ENCODE data around the gene RNASEH2B. TPM values are rescaled to one million over a fixed set of nuclear protein-coding genes. Genes with fewer than 3 reads are reported as not detected.

The RNASEH2B gene
- total RNA-seq, 1 experiment from 2014 or later = 88.3 TPM

GRCh38 chr13:50934735-50935435, 25.3 kb downstream of the RNASEH2B start:
- DNase-seq (ENCODE audit: extremely low read depth, low read depth) = no peak

DNA sequence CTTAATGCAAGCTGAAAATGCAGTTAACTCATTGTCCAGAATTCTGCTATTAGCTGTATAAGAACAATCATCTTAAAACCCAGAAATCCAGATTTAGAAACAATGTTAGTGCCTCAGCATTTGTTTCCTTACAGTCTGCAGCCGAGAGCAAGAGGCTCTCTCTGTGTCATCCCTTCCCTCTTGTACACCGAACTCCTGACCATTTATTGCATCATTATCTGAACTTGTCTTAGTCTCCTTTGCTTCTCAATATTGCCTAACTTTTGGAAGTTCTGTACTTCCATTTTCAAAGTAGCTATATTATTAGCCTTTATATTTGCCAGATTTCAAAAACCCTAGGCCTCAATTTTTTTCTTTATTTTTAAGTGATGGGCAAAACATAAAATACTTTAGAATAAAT, 27.1 kb downstream of the RNASEH2B start:
- no peak for DNase-seq (ENCODE audit: extremely low read depth, low read depth)

GRCh38 chr13:50940509-50940908, 30.9 kb downstream of the RNASEH2B start:
- DNase-seq (ENCODE audit: extremely low read depth, low read depth) = no peak

GRCh38 chr13:50941146-50941545, 31.6 kb downstream of the RNASEH2B start:
- no peak for DNase-seq (ENCODE audit: extremely low read depth, low read depth)

DNA sequence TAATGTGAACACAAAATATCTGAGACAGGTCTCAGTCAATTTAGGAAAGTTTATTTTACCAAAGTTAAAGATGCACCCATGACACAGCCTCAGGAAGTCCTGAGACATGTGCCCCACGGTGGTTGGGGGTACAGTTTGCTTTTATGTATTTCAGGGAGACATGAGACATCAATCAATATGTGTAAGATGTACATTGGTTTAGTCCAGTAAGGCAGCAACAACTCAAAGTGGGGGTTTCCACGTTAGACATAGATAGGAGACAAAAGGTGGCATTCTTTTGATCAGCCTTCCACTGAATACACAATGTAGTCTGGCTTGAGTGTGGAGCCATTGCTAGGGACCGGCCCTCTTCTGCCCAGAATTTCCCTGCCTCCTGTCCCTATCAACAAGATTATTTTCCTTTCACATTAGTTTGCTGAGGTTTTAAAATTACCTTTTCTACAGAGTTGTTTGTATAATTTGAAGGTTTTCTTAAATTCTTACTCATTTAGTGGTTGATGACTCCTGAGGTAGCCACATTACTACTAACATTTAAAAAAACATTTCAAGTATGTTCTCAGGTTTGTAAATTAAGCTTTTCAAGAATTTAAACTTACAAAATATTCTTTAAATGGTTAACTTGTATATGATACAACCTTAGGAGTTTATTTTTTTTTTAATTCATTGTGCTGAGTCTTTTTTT, 33.2 kb downstream of the RNASEH2B start:
- no peak for DNase-seq (ENCODE audit: extremely low read depth, low read depth)

GRCh38 chr13:50945669-50946068, 36.1 kb downstream of the RNASEH2B start:
- DNase-seq (ENCODE audit: extremely low read depth, low read depth) = no peak

DNA sequence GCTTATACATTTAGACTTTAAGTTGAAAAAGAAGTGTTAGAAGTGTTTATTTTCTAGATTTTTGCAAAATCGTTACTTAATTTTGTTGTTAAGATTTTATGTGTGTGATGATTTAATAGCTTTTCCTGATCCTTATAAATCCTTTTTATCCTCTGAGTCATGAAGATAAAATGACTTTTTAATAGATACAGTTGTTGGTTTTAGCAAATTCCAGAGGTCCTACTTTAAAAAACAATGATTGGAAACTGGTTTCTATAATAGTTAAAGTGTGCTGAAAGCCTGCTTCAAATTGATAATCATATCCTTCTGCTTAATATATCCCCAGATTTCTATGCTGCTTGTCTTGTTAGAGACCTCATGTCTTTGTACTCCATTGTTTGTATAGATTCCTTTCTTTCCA, 39.0 kb downstream of the RNASEH2B start:
- DNase-seq (ENCODE audit: extremely low read depth, low read depth) = no peak

DNA sequence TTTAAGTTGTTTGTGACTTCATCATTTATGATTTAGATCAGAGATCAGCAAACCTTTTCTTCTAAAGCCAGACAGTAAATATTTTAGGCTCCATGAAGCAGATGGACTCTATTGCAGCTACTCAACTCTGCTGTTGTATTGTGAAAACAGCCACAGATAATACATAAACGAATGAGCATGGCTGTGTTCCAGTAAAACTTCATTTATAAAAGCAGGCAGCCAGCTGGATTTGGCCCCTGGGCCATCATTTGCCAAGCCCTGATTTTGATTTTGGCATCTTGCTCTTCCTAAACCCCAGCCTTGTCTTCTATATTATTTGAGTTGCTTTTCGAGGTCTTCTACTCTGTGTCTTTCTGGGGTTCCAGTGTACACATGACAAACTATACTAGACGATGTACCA, 41.3 kb downstream of the RNASEH2B start:
- DNase-seq (ENCODE audit: extremely low read depth, low read depth) = no peak

DNA sequence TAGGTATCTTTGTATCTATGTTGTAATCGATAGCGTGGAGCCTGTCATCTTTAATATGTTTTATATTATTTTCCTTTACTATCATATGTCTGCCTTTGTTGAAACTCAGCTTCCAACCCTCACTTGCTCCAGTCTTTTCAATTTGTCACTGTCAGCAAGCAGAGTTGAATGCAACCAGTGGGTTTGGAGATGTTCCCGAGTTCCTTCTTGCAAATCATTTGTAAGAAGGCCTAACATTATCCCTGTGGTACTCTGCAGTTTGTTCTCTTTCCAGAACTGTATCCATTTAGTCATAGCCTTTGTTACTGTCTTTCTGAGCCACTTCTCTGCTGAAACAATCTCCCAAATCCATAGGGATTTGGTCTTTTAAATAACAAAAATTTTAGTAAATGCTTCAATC, 41.8 kb downstream of the RNASEH2B start:
- DNase-seq (ENCODE audit: extremely low read depth, low read depth) = no peak

GRCh38 chr13:50955241-50955640, 45.6 kb downstream of the RNASEH2B start:
- no peak for DNase-seq (ENCODE audit: extremely low read depth, low read depth)

DNA sequence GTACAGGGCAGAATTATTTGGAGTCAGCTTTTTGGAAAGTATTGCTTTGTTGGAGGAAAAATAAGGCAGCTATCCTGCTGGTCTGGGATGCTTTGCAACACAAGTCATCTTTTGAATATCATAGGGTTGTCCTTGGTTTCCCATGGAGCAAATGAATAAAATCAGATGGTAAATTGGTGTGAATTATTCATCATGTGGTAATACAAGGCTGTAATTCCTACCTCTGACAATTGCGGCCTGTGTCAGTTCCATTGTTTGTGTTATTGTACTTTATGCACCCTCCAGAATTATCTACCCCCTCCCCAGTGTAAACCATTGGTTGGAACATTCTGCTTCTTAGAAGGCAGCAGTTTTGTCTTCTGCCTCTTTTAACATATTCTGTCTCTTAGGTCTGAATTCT, 46.2 kb downstream of the RNASEH2B start:
- DNase-seq (ENCODE audit: extremely low read depth, low read depth) = no peak

- no peak for DNase-seq (ENCODE audit: extremely low read depth, low read depth)
Observed at GRCh38 chr13:50957620-50958019, 48.0 kb downstream of the RNASEH2B start.

GRCh38 chr13:50969691-50970090, 60.1 kb downstream of the RNASEH2B start:
- DNase-seq (ENCODE audit: extremely low read depth, low read depth) = no peak

DNA sequence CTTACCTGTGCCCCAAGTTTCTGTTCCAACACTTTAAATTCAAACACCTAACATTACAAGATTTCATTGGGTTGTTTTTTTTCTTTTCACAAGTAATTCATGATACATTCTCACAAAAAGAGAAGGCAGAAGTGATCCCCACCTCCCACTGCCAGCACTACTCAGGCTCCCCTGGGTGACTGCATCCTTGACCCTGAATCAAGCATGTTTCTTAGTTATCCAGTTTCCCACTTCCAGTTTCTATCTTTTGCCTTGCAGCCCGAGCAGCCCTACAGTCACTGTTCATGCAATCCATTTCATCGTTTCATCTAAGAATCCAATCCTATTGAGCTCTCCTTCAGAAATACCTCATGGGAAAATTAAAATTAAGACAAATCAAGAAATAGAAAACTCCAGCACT, 61.4 kb downstream of the RNASEH2B start:
- no peak for DNase-seq (ENCODE audit: extremely low read depth, low read depth)

DNA sequence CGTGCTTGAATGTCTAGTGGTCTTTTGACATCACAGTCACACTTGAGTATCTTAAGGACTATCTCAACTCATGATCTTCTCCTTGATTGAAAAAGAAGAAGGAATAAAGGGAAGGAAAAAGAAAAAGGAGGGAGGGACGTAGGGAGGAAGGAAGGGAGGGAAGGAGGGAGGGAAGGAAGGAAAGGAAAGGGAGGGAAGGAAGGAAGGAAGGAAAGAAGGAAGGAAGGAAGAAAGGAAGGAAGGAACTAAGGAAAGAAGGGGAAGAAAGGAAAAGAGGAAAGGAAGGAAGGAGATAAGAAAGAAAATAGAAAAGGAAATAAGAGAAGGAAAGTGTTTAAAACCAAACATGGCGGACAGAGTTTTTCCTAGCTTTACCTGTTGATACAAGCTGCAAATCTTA, 64.7 kb downstream of the RNASEH2B start:
- DNase-seq (ENCODE audit: extremely low read depth, low read depth) = no peak

DNA sequence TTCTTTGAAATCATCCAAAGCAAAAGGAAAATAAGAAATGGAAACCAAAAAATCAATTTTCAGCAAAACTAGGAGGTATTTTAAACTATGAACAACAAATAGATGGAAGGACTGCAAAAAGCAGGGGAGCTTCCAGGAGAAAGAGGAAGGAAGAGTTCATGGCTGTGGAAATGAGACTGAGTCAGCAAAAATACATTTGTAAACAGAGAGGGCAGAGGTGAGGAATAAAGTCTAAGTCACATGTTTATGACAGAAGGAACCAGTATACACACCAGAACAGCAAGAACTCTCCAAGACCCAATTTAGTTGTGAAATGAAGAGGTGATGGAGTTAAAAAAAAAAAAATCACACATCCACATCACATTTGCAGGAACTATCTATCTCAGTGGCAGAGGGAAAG, 69.6 kb downstream of the RNASEH2B start:
- DNase-seq (ENCODE audit: extremely low read depth, low read depth) = no peak

DNA sequence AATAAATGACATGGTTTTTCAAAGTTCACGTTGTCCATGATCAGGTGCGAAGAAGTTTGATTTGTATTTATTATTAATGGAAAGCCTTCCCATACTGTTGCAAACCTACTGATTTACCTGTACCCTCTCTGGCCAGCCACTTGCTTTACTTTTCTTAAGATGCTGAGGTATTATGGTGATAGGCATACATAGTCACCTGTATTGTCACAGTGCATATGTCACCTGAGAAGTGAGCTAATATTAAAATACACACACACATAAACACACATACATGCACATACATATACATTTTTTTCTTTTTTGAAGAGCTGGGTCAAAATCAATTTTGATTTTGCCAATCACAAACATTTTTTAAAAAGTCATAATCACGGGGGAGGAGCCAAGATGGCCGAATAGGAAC, 72.1 kb downstream of the RNASEH2B start:
- DNase-seq (ENCODE audit: extremely low read depth, low read depth) = no peak

GRCh38 chr13:50989476-50989875, 79.9 kb downstream of the RNASEH2B start:
- no peak for DNase-seq (ENCODE audit: extremely low read depth, low read depth)

- no peak for DNase-seq (ENCODE audit: extremely low read depth, low read depth)
Observed at GRCh38 chr13:50990065-50990817, 80.7 kb downstream of the RNASEH2B start.

- no peak for DNase-seq (ENCODE audit: extremely low read depth, low read depth)
Observed at GRCh38 chr13:50990818-50991506, 81.4 kb downstream of the RNASEH2B start.
